ENCODE measurements around the gene EPHA4. TPM values are rescaled to one million over a fixed set of nuclear protein-coding genes. Genes with fewer than 3 reads are reported as not detected.

The EPHA4 gene
- total RNA-seq, 1 donor from 2014 or later = 16.8 TPM

DNA sequence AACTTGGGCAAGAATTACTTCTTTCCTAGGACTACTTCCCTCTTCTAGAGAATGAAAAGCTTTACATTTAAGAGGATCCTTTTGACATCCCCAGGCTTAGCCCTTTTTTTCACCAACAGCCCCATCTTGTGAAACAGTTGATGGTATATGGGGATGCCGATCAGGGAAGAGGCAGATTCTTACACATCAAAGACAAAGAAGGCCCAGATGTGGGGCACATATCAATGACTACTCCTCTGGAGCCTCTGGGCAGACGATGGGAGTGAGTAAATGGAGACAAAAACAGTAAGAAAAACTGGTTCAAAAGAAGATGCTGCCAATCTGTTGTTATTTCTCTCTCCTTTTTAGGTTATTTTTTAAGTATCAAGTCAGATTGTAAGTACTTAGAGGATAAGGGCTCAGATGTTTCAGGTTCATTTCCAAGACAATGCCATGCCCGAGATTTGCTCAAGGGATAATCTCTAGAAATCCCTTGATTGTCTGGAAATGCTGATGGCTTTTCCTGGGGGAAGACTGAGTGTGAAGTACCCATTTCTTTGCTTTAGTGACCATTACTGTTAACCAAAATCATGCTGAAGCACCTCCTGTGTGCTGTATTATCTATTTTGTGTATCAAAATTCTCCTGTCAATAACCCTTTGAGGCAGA is 117.5 kb downstream of the EPHA4 start:
- Mint-ChIP-seq H3K4me1 (ENCODE audit: unreplicated experiment) (no peaks in the 10 kb centered on the region), H3K27me3 (ENCODE audit: unreplicated experiment) (no peaks in the 10 kb centered on the region), H3K4me3 (ENCODE audit: unreplicated experiment) (no peak overlapping the region), H3K9me3 (ENCODE audit: unreplicated experiment) (no peaks in the 10 kb centered on the region), H3K27ac (ENCODE audit: unreplicated experiment) (no peak overlapping the region), H3K36me3 (ENCODE audit: unreplicated experiment) (peaks cover 12% of the 10 kb centered on the region)
- TF ChIP-seq CTCF (IDR thresholded peaks at IDR 0.05) = no peak
- DNase-seq (ENCODE audit: extremely low spot score, unreplicated experiment) = no peak

GRCh38 chr2:221451862-221452788 is 120.0 kb downstream of the EPHA4 start:
- no peak for TF ChIP-seq CTCF (IDR thresholded peaks at IDR 0.05)
- Mint-ChIP-seq H3K27me3 (ENCODE audit: unreplicated experiment) (no peaks in the 10 kb centered on the region), H3K4me3 (ENCODE audit: unreplicated experiment) (no peak overlapping the region), H3K4me1 (ENCODE audit: unreplicated experiment) (no peaks in the 10 kb centered on the region), H3K9me3 (ENCODE audit: unreplicated experiment) (no peaks in the 10 kb centered on the region), H3K36me3 (ENCODE audit: unreplicated experiment) (peaks cover 12% of the 10 kb centered on the region), H3K27ac (ENCODE audit: unreplicated experiment) (no peak overlapping the region)
- DNase-seq (ENCODE audit: extremely low spot score, unreplicated experiment) = no peak

DNA sequence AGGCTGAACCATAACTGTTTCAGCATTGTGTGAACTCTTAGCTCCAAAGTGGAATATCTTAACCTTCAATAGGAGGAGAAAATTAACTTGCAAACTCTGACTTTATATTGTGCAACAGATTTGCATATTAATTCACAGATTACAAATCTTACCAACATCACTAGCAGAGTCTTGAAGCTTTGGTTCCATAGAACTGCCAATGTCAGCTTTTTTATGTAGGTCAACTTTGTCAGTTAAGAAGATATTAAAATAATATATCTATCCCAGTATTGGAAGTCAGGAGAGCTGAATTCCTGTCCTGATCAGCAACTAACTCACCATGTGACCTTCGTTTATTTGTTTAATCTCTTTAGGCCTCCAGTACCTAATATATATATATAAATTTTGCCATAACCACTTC is 121.8 kb downstream of the EPHA4 start:
- no peaks in the 10 kb centered on the region for H3K27me3 Mint-ChIP-seq (ENCODE audit: unreplicated experiment)
- no peaks in the 10 kb centered on the region for H3K9me3 Mint-ChIP-seq (ENCODE audit: unreplicated experiment)
- no peak for TF ChIP-seq CTCF (IDR thresholded peaks at IDR 0.05)
- no peaks in the 10 kb centered on the region for H3K4me1 Mint-ChIP-seq (ENCODE audit: unreplicated experiment)
- H3K36me3 Mint-ChIP-seq (ENCODE audit: unreplicated experiment) = peaks cover 10% of the 10 kb centered on the region
- H3K4me3 Mint-ChIP-seq (ENCODE audit: unreplicated experiment) = no peak overlapping the region
- H3K27ac Mint-ChIP-seq (ENCODE audit: unreplicated experiment) = no peak overlapping the region
- DNase-seq (ENCODE audit: extremely low spot score, unreplicated experiment) = no peak

- no peak overlapping the region for H3K4me3 Mint-ChIP-seq (ENCODE audit: unreplicated experiment)
- no peaks in the 10 kb centered on the region for H3K27me3 Mint-ChIP-seq (ENCODE audit: unreplicated experiment)
- H3K27ac Mint-ChIP-seq (ENCODE audit: unreplicated experiment) = no peak overlapping the region
- no peaks in the 10 kb centered on the region for H3K4me1 Mint-ChIP-seq (ENCODE audit: unreplicated experiment)
- no peak for DNase-seq (ENCODE audit: extremely low spot score, unreplicated experiment)
- H3K36me3 Mint-ChIP-seq (ENCODE audit: unreplicated experiment) = peaks cover 3% of the 10 kb centered on the region
- TF ChIP-seq CTCF (IDR thresholded peaks at IDR 0.05) = no peak
- H3K9me3 Mint-ChIP-seq (ENCODE audit: unreplicated experiment) = no peaks in the 10 kb centered on the region
Observed at GRCh38 chr2:221449406-221449805, 122.7 kb downstream of the EPHA4 start.

GRCh38 chr2:221448844-221449390 is 123.2 kb downstream of the EPHA4 start:
- Mint-ChIP-seq H3K4me3 (ENCODE audit: unreplicated experiment) (no peak overlapping the region), H3K27ac (ENCODE audit: unreplicated experiment) (no peak overlapping the region), H3K36me3 (ENCODE audit: unreplicated experiment) (peaks cover 2% of the 10 kb centered on the region), H3K27me3 (ENCODE audit: unreplicated experiment) (no peaks in the 10 kb centered on the region), H3K9me3 (ENCODE audit: unreplicated experiment) (no peaks in the 10 kb centered on the region), H3K4me1 (ENCODE audit: unreplicated experiment) (no peaks in the 10 kb centered on the region)
- no peak for TF ChIP-seq CTCF (IDR thresholded peaks at IDR 0.05)
- no peak for DNase-seq (ENCODE audit: extremely low spot score, unreplicated experiment)

All from osteocyte (in vitro differentiated cells).